Keratinocyte (primary cell): ENCODE data around the gene HNRNPAB. TPM values are rescaled to one million over a fixed set of nuclear protein-coding genes. Genes with fewer than 3 reads are reported as not detected.
"Not testable (repeated sequence)": the region's sequence is repeated elsewhere in the genome, so short reads cannot be mapped to it uniquely, and the experiment has no call there.

Source experiments
- DNase-seq: peaks from one replicate; pipeline ENCODE4 v3.0.0-alpha.2; 2011; ENCODE audit warnings: low read depth, missing footprints, low spot score
- FAIRE-seq: peaks from 2 replicates; lab custom pipeline; 2011; peaks lifted over from hg19 to GRCh38; lab: Jason Lieb, UNC
- H2AFZ ChIP-seq: 2 replicates; pipeline ENCODE4 v1.6.0; 2012; ENCODE audit warnings: low read length, control low read depth, inconsistent platforms; ENCODE audit not compliant: control insufficient read depth
- H3K27ac ChIP-seq: 2 replicates; pipeline ENCODE4 v1.5.1; 2011; ENCODE audit warnings: low read length; ENCODE audit not compliant: control insufficient read depth, insufficient read depth
- H3K27me3 ChIP-seq: 3 replicates; pipeline ENCODE4 v1.6.0; 2011; ENCODE audit warnings: low read length; ENCODE audit not compliant: control insufficient read depth, insufficient read depth; ENCODE audit errors: extremely low read depth
- H3K36me3 ChIP-seq, 2 experiments: 2 replicates in 1 of 2; 3 replicates in 1 of 2; pipeline ENCODE4 v1.5.1; 2011; ENCODE audit warnings: low read length in 2 of 2, mild to moderate bottlenecking in 1 of 2; ENCODE audit not compliant: control insufficient read depth in 2 of 2, insufficient read depth in 2 of 2; ENCODE audit errors: extremely low read depth in 1 of 2
- H3K4me1 ChIP-seq: 3 replicates; pipeline ENCODE4 v1.5.1; 2011; ENCODE audit warnings: low read length; ENCODE audit not compliant: control insufficient read depth, insufficient read depth; ENCODE audit errors: extremely low read depth
- H3K4me2 ChIP-seq: 3 replicates; pipeline ENCODE4 v1.6.0; 2011; ENCODE audit warnings: low read depth, low read length; ENCODE audit not compliant: control insufficient read depth, insufficient read depth; ENCODE audit errors: extremely low read depth
- H3K4me3 ChIP-seq, 3 experiments: fragments of 200-600 bp in 1 of 3; sonication (generic) in 1 of 3; 2 replicates in 2 of 3; 3 replicates in 1 of 3; pipeline ENCODE4 v1.5.1; 2011 to 2016; ENCODE audit warnings: low read length in 3 of 3, mild to moderate bottlenecking in 3 of 3, control low read depth in 2 of 3, inconsistent platforms in 1 of 3, low read depth in 1 of 3, mixed read lengths in 1 of 3, mixed run types in 1 of 3, moderate library complexity in 1 of 3; ENCODE audit not compliant: control insufficient read depth in 2 of 3, insufficient read depth in 2 of 3; ENCODE audit errors: extremely low read depth in 1 of 3
- H3K79me2 ChIP-seq: 2 replicates; pipeline ENCODE4 v1.6.0; 2012; ENCODE audit warnings: low read length; ENCODE audit not compliant: control insufficient read depth, insufficient read depth
- H3K9ac ChIP-seq: 3 replicates; pipeline ENCODE4 v1.6.0; 2011; ENCODE audit warnings: low read length; ENCODE audit not compliant: control insufficient read depth, insufficient read depth; ENCODE audit errors: extremely low read depth
- H3K9me1 ChIP-seq: 3 replicates; pipeline ENCODE4 v1.6.0; 2011; ENCODE audit warnings: low read length; ENCODE audit not compliant: control insufficient read depth, insufficient read depth; ENCODE audit errors: extremely low read depth
- H3K9me3 ChIP-seq: 2 replicates; pipeline ENCODE4 v1.5.1; 2012; ENCODE audit warnings: low read depth, low read length; ENCODE audit not compliant: control insufficient read depth
- H4K20me1 ChIP-seq: 3 replicates; pipeline ENCODE4 v1.6.0; 2011; ENCODE audit warnings: low read length; ENCODE audit not compliant: control insufficient read depth, insufficient read depth; ENCODE audit errors: extremely low read depth
- EZH2 ChIP-seq: IDR thresholded peaks from one replicate; pipeline ENCODE4 v1.6.1; 2012; ENCODE audit warnings: inconsistent platforms, mild to moderate bottlenecking, low read length, moderate library complexity
- dilution Hi-C: fragments of 300-500 bp; cut with MboI; formaldehyde crosslinking; loops from one replicate; pipeline ENCODE4 v1.7.0; 2020; ENCODE audit warnings: low sequenced_read_pairs; ENCODE audit not compliant: extremely low pct_ligation_motif_present
- polyA plus RNA-seq, 5 experiments: library from polyadenylated mRNA; depleted of rRNA in 3 of 5; stranded (reverse) in 3 of 5; stranded (forward) in 1 of 5; unstranded in 1 of 5; fragments of >200 nt; gene quantifications; 1 replicate in 1 of 5; 2 replicates in 3 of 5; 3 replicates in 1 of 5; pipeline versions ENCODE4 v1.2.1 to v1.2.3, GENCODE V29; 2011 to 2012; ENCODE audit warnings: missing spikeins in 2 of 5, low read depth in 1 of 5, low replicate concordance in 1 of 5
- TF ChIP-seq, protein P1 (sequence below), 3 experiments: IDR thresholded peaks in 1 of 3; conservative IDR thresholded peaks in 1 of 3; optimal IDR thresholded peaks in 1 of 3; 2 replicates in 2 of 3; 3 replicates in 1 of 3; pipeline versions ENCODE3 to v1.5.1; 2011; ENCODE audit warnings: low read length in 3 of 3, mild to moderate bottlenecking in 3 of 3, moderate library complexity in 2 of 3, control low read depth in 1 of 3, inconsistent platforms in 1 of 3; ENCODE audit not compliant: insufficient read depth in 2 of 3; ENCODE audit errors: extremely low read depth in 1 of 3

Gene HNRNPAB
- polyA plus RNA-seq, 1 donor (not counting 4 experiments of a cell fraction or from before 2014, with no cell fraction given) = 161 TPM

DNA sequence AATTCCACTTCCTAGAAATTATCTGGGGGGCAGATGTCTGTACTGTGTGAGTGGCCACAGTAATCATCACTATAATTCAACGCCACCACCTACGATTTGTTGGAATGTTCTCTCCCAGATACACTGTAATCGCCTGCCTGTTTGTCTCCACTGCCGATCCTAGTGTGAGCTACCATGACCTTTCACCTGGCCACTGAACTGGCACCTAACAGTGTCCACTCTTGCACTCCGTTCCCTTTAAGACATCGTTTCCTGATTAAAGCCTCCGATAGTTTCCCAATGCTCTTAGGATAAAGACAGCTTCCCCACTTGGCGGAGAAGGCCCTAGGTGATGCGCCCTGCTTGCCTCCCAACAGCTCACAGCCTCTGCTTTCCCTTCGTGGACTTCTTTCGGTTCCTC is 24.3 kb downstream of the HNRNPAB start:
- Histone ChIP-seq H3K79me2 (peaks cover 29% of the 10 kb centered on the region), H3K36me3 (peaks cover 13 to 22% of the 10 kb centered on the region in 2 experiments), H3K4me2 (no peak overlapping the region), H3K4me1 (peaks cover 28% of the 10 kb centered on the region), H3K9ac (no peak overlapping the region), H4K20me1 (peaks cover 4% of the 10 kb centered on the region), H3K9me3 (no peaks in the 10 kb centered on the region), H3K9me1 (no peaks in the 10 kb centered on the region), H3K4me3 (no peak overlapping the region), H3K27ac (no peak overlapping the region), H3K27me3 (no peaks in the 10 kb centered on the region), H2AFZ (no peak overlapping the region)
- dilution Hi-C loops = no loop called here
- TF ChIP-seq, protein P1, sequence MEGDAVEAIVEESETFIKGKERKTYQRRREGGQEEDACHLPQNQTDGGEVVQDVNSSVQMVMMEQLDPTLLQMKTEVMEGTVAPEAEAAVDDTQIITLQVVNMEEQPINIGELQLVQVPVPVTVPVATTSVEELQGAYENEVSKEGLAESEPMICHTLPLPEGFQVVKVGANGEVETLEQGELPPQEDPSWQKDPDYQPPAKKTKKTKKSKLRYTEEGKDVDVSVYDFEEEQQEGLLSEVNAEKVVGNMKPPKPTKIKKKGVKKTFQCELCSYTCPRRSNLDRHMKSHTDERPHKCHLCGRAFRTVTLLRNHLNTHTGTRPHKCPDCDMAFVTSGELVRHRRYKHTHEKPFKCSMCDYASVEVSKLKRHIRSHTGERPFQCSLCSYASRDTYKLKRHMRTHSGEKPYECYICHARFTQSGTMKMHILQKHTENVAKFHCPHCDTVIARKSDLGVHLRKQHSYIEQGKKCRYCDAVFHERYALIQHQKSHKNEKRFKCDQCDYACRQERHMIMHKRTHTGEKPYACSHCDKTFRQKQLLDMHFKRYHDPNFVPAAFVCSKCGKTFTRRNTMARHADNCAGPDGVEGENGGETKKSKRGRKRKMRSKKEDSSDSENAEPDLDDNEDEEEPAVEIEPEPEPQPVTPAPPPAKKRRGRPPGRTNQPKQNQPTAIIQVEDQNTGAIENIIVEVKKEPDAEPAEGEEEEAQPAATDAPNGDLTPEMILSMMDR (optimal IDR thresholded peaks at IDR 0.05 in 1 of 3, IDR thresholded peaks at IDR 0.05 in 1 of 3, conservative IDR thresholded peaks at IDR 0.05 in 1 of 3; ENCODE audit: extremely low read depth in 1 of 3, insufficient read depth in 2 of 3, low read length in 3 of 3) = no peak
- no peak for TF ChIP-seq EZH2
- FAIRE-seq (no peak), DNase-seq (no peak)

DNA sequence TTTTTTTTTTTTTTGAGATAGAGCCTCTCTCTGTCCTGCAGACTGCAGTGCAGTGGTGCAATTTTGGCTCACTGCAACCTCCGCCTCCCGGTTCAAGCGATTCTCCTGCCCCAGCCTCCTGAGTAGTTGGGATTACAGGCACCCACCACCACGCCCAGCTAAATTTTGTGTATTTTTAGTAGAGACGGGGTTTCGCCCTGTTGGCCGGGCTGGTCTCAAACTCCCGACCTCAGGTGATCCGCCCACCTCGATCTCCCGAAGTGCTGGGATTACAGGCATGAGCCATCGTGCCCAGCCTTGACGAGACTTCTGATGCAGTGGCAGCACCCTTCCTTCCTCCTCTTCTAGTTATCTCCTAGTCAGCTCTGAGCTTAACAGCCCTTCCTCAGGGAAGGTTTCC is 24.8 kb downstream of the HNRNPAB start:
- H3K9me3 ChIP-seq, H3K27me3 ChIP-seq, H3K4me3 ChIP-seq, H4K20me1 ChIP-seq, H2AFZ ChIP-seq, DNase-seq, H3K27ac ChIP-seq, dilution Hi-C loops, FAIRE-seq, H3K9me1 ChIP-seq, H3K9ac ChIP-seq, H3K4me2 ChIP-seq: not testable (repeated sequence)
- peaks cover 29% of the 10 kb centered on the region for H3K79me2 ChIP-seq
- peaks cover 13 to 22% of the 10 kb centered on the region in 2 experiments for H3K36me3 ChIP-seq
- peaks cover 28% of the 10 kb centered on the region for H3K4me1 ChIP-seq

DNA sequence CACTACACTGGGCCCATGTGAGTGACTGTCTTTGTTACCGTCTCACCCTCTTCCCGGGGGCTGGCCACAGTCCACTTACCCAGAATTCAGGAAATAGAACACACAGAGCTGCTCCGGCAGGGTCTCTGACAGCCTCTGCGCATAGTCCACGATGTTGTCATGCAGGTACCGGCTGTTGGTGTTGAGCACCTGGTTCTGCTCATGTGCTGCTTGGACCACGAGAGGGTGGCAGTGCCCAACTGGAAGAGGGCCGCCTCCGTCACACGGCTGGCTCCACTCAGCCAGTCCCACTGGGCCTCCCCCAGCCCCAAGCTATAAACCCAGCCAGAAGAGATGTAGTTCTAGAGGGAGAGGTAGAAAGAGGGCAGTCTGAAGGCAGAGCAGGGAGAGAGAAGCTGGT is 25.5 kb downstream of the HNRNPAB start:
- H3K4me3 ChIP-seq = no peak overlapping the region
- no peak for DNase-seq
- no peaks in the 10 kb centered on the region for H3K9me1 ChIP-seq
- H3K36me3 ChIP-seq = peaks cover 11 to 22% of the 10 kb centered on the region in 2 experiments
- no peak for TF ChIP-seq EZH2
- TF ChIP-seq, protein P1 (optimal IDR thresholded peaks at IDR 0.05 in 1 of 3, IDR thresholded peaks at IDR 0.05 in 1 of 3, conservative IDR thresholded peaks at IDR 0.05 in 1 of 3; ENCODE audit: extremely low read depth in 1 of 3, insufficient read depth in 2 of 3, low read length in 3 of 3) = no peak
- no peak overlapping the region for H3K9ac ChIP-seq
- H3K4me1 ChIP-seq = peaks cover 28% of the 10 kb centered on the region
- H3K27me3 ChIP-seq = no peaks in the 10 kb centered on the region
- H4K20me1 ChIP-seq = peaks cover 4% of the 10 kb centered on the region
- H2AFZ ChIP-seq = no peak overlapping the region
- dilution Hi-C loops = no loop called here
- peaks cover 29% of the 10 kb centered on the region for H3K79me2 ChIP-seq
- no peak overlapping the region for H3K4me2 ChIP-seq
- no peak for FAIRE-seq
- H3K9me3 ChIP-seq = no peaks in the 10 kb centered on the region
- H3K27ac ChIP-seq = no peak overlapping the region
